BLaER1 (cell line): ENCODE data around the gene OR2AJ1.
"Not testable (repeated sequence)": the region's sequence is repeated elsewhere in the genome, so short reads cannot be mapped to it uniquely, and the experiment has no call there.

Experiments used
- H3K27ac ChIP-seq: shearing (Covaris generic); formaldehyde crosslinking; 2 replicates; pipeline ENCODE4 v1.8.1; 2022
- H3K27me3 ChIP-seq: shearing (Covaris generic); formaldehyde crosslinking; 2 replicates; pipeline ENCODE4 v1.8.1; 2022
- H3K36me3 ChIP-seq: shearing (Covaris generic); formaldehyde crosslinking; 2 replicates; pipeline ENCODE4 v1.8.1; 2022
- H3K4me1 ChIP-seq: shearing (Covaris generic); formaldehyde crosslinking; 2 replicates; pipeline ENCODE4 v1.8.1; 2022
- H3K4me2 ChIP-seq: shearing (Covaris generic); formaldehyde crosslinking; 2 replicates; pipeline ENCODE4 v1.8.1; 2022
- H3K4me3 ChIP-seq: shearing (Covaris generic); formaldehyde crosslinking; 2 replicates; pipeline ENCODE4 v1.8.1; 2022
- H3K9ac ChIP-seq: shearing (Covaris generic); formaldehyde crosslinking; 2 replicates; pipeline ENCODE4 v1.8.1; 2022
- H3K9me3 ChIP-seq: shearing (Covaris generic); formaldehyde crosslinking; 2 replicates; pipeline ENCODE4 v1.8.1; 2022
- H4K20me1 ChIP-seq: shearing (Covaris generic); formaldehyde crosslinking; 2 replicates; pipeline ENCODE4 v1.8.1; 2022
- Cebpa-rat ChIP-seq: shearing (Covaris generic); IDR thresholded peaks from 2 replicates; pipeline ENCODE4 v1.8.1; 2022

OR2AJ1 gene

DNA sequence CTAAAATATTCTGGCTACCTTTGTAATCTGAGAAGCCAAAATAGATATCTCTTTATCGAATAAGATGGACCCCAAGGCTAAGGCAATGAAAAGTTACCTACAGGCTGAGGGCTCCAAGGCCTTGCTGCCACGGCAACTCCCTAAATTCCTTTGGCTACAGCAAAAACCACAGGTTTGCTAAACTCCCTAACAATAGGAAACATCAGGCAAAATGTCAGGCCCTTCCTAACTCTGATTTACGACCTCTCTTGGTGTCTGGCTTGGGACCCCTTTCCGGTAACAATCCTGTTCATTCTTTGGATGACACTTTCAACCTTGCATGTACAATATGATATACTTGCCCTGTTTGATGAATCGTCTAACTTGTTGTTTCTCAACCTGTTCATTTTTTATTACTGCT, 15.9 kb upstream of the OR2AJ1 start:
- Histone ChIP-seq H3K27ac (0 out of 2 replicates have a peak overlapping the region, but pooled peaks have one; percentile 70), H3K4me2 (peak overlapping the region; percentile 53; the same call in 1 of the 2 replicates), H3K9me3 (peaks cover 37% of the 10 kb centered on the region), H3K4me3 (no peak overlapping the region), H3K4me1 (peaks cover 26% of the 10 kb centered on the region), H3K27me3 (no peaks in the 10 kb centered on the region), H3K9ac (no peak overlapping the region), H4K20me1 (no peaks in the 10 kb centered on the region), H3K36me3 (0 out of 2 replicates have a peak, but pooled peaks cover 4% of the 10 kb centered on the region)
- TF ChIP-seq Cebpa-rat, result no peak

DNA sequence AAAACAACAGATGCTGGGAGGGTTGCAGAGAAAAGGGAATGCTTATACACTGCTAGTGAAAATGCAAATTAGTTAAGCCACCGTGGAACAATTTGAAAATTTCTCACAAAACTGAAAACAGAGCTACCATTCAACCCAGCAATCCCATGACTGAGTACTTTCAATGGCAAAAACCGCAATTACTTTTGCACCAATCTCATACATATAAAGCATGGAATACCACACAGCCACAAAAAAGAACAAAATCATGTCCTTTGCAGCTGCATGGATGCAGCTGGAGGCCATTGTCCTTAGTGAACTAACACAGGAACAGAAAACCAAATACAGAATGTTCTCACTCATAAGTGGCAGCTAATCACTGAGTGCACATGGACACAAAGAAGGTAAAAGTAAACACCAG, 10.9 kb upstream of the OR2AJ1 start:
- Histone ChIP-seq H3K9me3 (peaks cover 23% of the 10 kb centered on the region), H3K9ac (no peak overlapping the region), H3K27me3 (no peaks in the 10 kb centered on the region), H3K36me3 (no peaks in the 10 kb centered on the region), H3K27ac (no peak overlapping the region), H4K20me1 (no peaks in the 10 kb centered on the region), H3K4me2 (no peak overlapping the region), H3K4me3 (no peak overlapping the region), H3K4me1 (no peaks in the 10 kb centered on the region)
- TF ChIP-seq Cebpa-rat, result no peak

DNA sequence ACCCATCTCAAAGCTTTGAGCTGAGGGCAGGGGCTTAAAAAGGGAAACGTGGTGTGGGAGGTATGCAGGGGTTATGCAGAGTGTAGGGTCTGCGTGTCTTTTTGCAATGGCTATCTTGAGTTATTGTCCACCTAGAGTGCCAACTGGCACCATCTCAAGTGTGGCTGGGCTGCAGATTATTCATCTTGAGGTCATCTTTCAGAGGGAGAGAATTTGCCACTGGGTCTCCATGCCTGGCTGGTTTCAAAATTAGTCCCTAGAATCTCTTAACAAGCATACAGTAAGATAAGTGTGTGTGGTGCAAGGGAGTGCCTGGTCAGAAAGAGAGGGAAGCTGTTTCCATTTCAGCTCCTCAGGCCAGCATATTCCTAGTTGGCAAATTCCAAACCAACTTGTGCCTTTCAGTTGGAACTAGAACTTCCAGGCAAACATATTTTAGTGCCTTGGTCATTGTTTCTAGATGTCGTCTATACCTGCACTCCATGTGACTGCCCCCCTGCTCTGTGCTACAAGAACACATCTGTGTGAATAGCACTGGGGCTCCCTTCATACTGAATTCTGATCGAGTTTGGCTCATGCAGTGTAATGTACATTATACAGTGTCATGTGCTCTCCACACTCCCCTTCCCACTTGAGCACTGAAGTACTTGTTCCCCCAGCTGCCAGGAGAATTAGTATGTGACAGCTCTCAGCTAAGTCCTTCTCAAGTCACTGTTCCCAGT, 9.6 kb upstream of the OR2AJ1 start:
- no peak for TF ChIP-seq Cebpa-rat
- Histone ChIP-seq H3K4me3 (no peak overlapping the region), H3K36me3 (no peaks in the 10 kb centered on the region), H3K4me1 (no peaks in the 10 kb centered on the region), H4K20me1 (no peaks in the 10 kb centered on the region), H3K9me3 (peaks cover 21% of the 10 kb centered on the region), H3K4me2 (no peak overlapping the region), H3K27ac (no peak overlapping the region), H3K9ac (no peak overlapping the region), H3K27me3 (no peaks in the 10 kb centered on the region)

DNA sequence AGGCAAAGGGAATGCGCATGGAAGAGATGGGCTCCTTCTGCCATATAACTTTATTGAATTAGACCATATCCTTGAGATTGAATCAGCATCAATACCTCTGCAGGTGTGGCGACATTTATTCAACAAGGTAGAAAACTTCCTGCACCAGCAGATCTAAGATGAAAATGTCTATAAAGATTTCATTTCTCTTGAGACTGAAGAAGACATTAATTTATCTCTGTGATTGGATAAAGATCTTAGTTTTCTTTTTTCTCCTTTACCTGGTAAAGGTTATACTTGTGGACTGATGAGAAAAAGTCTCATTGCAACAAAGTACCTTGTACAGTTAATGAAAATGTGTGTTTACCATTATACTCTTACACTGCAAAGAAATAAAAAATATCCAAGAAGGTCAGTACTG, 4.7 kb upstream of the OR2AJ1 start, which contains the start of gene OR2T8:
Gene OR2T8, plus strand, starts transcription at position 301 of the 400 bp plus-strand sequence. CDS start 766 bp downstream, outside the sequence.
- Histone ChIP-seq H3K4me3 (no peak within 1 kb of the TSS), H3K36me3 (no peaks in the 10 kb centered on the region), H4K20me1 (no peaks in the 10 kb centered on the region), H3K9ac (no peak within 1 kb of the TSS), H3K4me2 (no peak within 1 kb of the TSS), H3K4me1 (no peaks in the 10 kb centered on the region), H3K9me3 (no peaks in the 10 kb centered on the region), H3K27ac (no peak within 1 kb of the TSS), H3K27me3 (no peaks in the 10 kb centered on the region)
- no peak for TF ChIP-seq Cebpa-rat

DNA sequence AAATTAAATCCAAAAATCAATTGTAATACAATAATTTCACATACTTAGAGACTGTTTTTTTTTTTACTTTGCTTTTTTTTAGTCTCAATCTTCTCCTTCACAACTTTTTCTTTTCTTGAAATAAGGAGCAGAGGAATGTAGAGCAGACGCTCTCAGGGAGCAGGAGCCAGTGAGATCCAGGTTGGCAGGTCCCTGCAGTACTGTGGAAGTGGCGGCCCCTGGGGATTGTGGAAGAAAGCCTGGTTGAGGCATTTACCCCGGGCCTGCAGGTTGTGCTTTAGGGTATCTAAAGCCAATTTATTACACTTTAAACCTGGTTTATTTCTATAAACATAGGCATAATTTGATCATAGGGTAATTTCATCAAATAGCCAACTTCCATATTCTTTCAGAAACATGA, 748 bp upstream of the OR2AJ1 start:
- no peaks in the 10 kb centered on the region for H3K9me3 ChIP-seq
- TF ChIP-seq Cebpa-rat, result no peak
- no peaks in the 10 kb centered on the region for H3K27me3 ChIP-seq

DNA sequence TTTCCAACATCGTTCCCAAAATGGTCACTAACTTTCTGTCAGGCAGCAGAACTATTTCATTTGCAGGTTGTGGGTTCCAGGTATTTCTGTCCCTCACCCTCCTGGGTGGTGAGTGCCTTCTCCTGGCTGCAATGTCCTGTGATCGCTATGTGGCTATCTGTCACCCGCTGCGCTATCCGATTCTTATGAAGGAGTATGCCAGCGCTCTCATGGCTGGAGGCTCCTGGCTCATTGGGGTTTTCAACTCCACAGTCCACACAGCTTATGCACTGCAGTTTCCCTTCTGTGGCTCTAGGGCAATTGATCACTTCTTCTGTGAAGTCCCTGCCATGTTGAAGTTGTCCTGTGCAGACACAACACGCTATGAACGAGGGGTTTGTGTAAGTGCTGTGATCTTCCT, 9.3 kb downstream of the OR2AJ1 start:
- Histone ChIP-seq H3K9ac (no peak overlapping the region), H3K4me2 (no peak overlapping the region), H3K4me1 (no peaks in the 10 kb centered on the region), H3K4me3 (no peak overlapping the region), H4K20me1 (no peaks in the 10 kb centered on the region), H3K27ac (no peak overlapping the region), H3K27me3 (no peaks in the 10 kb centered on the region), H3K36me3 (no peaks in the 10 kb centered on the region), H3K9me3 (peaks cover 16% of the 10 kb centered on the region)
- no peak for TF ChIP-seq Cebpa-rat

More for the DNA sequence above, 748 bp upstream of the OR2AJ1 start:
- Histone ChIP-seq H3K36me3 (no peaks in the 10 kb centered on the region), H3K4me1 (no peaks in the 10 kb centered on the region), H3K9ac (no peak overlapping the region), H3K27ac (no peak overlapping the region), H3K4me2 (no peak overlapping the region), H4K20me1 (no peaks in the 10 kb centered on the region), H3K4me3 (no peak overlapping the region)

DNA sequence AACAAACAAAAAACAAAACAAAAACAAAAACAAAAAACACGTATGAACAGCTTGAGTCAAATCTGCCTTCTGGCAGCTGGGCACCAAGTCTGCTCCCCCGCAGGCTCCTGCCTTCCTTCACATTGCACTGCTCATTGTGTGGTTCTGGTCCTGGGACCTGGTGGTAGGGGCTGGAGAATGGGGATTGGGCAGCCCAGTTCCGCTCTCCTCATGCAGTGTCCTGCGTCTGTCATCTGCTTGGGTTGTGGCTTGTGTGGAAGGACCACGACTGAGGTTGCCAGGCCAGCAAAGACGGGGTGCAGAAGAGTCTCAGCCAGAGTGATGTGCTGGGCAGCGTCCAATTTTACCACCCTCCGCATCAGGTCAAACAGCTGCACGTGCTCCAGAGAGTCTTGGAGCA, 11.1 kb downstream of the OR2AJ1 start:
- H4K20me1 ChIP-seq, result no peaks in the 10 kb centered on the region
- no peaks in the 10 kb centered on the region for H3K4me1 ChIP-seq
- H3K4me3 ChIP-seq, result no peak overlapping the region
- H3K27me3 ChIP-seq, result no peaks in the 10 kb centered on the region
- peaks cover 16% of the 10 kb centered on the region for H3K9me3 ChIP-seq
- H3K27ac ChIP-seq, result no peak overlapping the region
- H3K4me2 ChIP-seq, result no peak overlapping the region
- no peaks in the 10 kb centered on the region for H3K36me3 ChIP-seq
- TF ChIP-seq Cebpa-rat, result no peak
- H3K9ac ChIP-seq, result no peak overlapping the region

DNA sequence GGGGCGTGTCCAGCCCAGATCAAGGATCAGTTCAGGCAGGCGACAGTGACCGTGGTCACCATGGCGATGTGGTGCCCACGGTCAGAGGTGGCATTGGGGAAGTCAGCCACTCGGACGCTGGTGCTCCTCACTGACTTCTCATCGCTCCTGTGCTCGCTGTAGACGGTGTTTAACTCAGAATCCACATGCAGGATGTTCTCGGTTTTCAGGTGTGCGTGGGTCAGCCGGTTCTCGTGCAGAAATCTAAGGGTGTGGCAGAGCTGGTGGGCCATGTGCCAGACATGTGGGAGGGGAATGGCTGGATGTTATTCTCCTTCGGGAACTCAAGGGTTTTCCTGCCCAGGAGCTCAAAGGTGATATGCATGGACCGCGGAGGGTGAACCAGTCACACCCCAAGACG, 11.7 kb downstream of the OR2AJ1 start:
- Histone ChIP-seq H3K9ac (no peak overlapping the region), H4K20me1 (no peaks in the 10 kb centered on the region), H3K9me3 (peaks cover 16% of the 10 kb centered on the region), H3K4me3 (no peak overlapping the region), H3K27me3 (no peaks in the 10 kb centered on the region), H3K4me1 (no peaks in the 10 kb centered on the region), H3K4me2 (no peak overlapping the region), H3K36me3 (no peaks in the 10 kb centered on the region), H3K27ac (no peak overlapping the region)
- TF ChIP-seq Cebpa-rat, result no peak

DNA sequence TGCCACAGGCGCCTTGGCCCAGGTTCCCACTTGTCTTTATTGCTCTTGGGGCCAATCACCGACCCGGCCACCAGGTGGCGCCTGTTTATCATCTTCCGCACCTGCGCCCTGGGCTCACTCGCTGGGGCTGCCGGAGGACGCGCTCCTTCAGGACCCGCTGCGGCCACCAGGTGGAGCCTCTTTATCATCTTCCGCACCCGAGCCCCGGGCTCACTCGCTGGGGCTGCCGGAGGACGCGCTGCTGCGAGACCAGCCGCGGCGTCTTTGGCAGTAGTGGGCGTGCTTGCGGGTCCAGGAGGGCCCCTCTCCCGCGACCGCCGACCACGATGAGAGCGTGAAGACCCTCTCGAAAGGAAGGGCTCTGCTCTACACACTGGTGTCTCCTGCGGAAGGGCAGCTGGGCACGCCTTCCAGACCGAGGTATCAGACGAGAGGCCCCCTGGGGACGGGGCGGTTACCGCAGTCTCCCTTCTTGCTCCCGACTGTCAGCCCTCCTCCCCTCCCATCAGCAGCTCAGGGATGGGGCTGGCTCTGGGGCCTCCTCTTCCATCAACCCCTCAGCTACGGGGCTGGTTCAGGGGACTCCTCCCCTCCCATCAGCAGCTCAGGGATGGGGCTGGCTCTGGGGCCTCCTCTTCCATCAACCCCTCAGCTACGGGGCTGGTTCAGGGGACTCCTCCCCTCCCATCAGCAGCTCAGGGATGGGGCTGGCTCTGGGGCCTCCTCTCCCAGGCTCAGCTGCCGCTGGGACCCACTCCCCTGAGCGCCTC, 12.5 kb downstream of the OR2AJ1 start:
- not testable (repeated sequence) for H4K20me1 ChIP-seq, H3K27me3 ChIP-seq, H3K9ac ChIP-seq, H3K4me2 ChIP-seq, H3K4me3 ChIP-seq, H3K4me1 ChIP-seq, H3K27ac ChIP-seq, H3K36me3 ChIP-seq
- peaks cover 16% of the 10 kb centered on the region for H3K9me3 ChIP-seq

DNA sequence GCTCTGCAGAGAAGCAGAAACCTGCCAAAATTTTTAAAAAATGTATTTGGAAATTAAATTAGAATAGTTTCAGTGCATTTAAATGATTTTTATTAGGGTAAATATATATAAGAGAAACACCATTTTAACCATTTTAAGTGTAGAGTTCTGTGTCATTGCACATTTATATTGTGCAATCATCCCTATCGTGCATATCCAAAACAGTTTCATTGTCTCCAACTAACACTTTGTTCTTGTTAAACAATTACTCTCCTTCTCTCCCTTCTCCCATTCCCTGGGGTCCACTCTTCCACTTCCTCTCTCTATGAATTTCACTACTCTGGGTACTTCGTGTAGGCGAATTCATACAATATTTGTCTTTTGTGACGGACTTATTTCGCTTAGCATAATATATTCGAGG, 17.9 kb downstream of the OR2AJ1 start:
- Histone ChIP-seq H3K36me3 (no peaks in the 10 kb centered on the region), H4K20me1 (no peaks in the 10 kb centered on the region), H3K27me3 (no peaks in the 10 kb centered on the region), H3K4me1 (no peaks in the 10 kb centered on the region), H3K9ac (no peak overlapping the region), H3K9me3 (no peaks in the 10 kb centered on the region), H3K4me2 (no peak overlapping the region), H3K27ac (no peak overlapping the region), H3K4me3 (no peak overlapping the region)
- TF ChIP-seq Cebpa-rat, result no peak; the same call in 1 of the 2 replicates
